ENCODE results near the gene KLF11.
A peak's percentile ranks its signal among the peaks of the same experiment; 100 is the strongest.
"Not testable (repeated sequence)": the region's sequence is repeated elsewhere in the genome, so short reads cannot be mapped to it uniquely, and the experiment has no call there.

KLF11 gene

GRCh38 chr2:10027660-10028330 lies 15.6 kb upstream of the KLF11 start:
- DNase-seq: no peak

- DNase-seq: no peak
Measured at GRCh38 chr2:10028407-10028987, 14.9 kb upstream of the KLF11 start.

- DNase-seq: no peak
Measured at GRCh38 chr2:10028988-10029874, 14.1 kb upstream of the KLF11 start.

- no peak for DNase-seq
Measured at GRCh38 chr2:10029875-10030223, 13.5 kb upstream of the KLF11 start.

GRCh38 chr2:10030311-10030736 lies 13.0 kb upstream of the KLF11 start:
- DNase-seq: no peak

- DNase-seq: not testable (repeated sequence)
Measured at GRCh38 chr2:10030798-10031197, 12.6 kb upstream of the KLF11 start.

- no peak for DNase-seq
Measured at GRCh38 chr2:10031886-10032745, 11.2 kb upstream of the KLF11 start.

GRCh38 chr2:10032746-10033105 lies 10.6 kb upstream of the KLF11 start:
- no peak for DNase-seq

GRCh38 chr2:10033251-10034006 lies 9.9 kb upstream of the KLF11 start:
- no peak for DNase-seq

GRCh38 chr2:10034333-10035052 lies 8.9 kb upstream of the KLF11 start:
- DNase-seq: no peak

GRCh38 chr2:10035053-10035422 lies 8.3 kb upstream of the KLF11 start:
- DNase-seq: no peak

GRCh38 chr2:10035633-10036032 lies 7.7 kb upstream of the KLF11 start:
- DNase-seq: no peak

GRCh38 chr2:10036095-10036884 lies 7.1 kb upstream of the KLF11 start:
- no peak for DNase-seq

- no peak for DNase-seq
Measured at GRCh38 chr2:10038123-10038522, 5.2 kb upstream of the KLF11 start.

- no peak for DNase-seq
Measured at GRCh38 chr2:10038716-10039115, 4.6 kb upstream of the KLF11 start.

- no peak for DNase-seq
Measured at GRCh38 chr2:10039658-10040410, 3.5 kb upstream of the KLF11 start.

- no peak for DNase-seq
Measured at GRCh38 chr2:10041711-10042110, 1.6 kb upstream of the KLF11 start.

GRCh38 chr2:10042301-10043161 lies 819 bp upstream of the KLF11 start:
- DNase-seq: peak; percentile 50
